Ascending aorta (tissue), 2 donors: ENCODE results near the gene SND1. TPM values are rescaled to one million over a fixed set of nuclear protein-coding genes. Genes with fewer than 3 reads are reported as not detected.
"Not testable (repeated sequence)": the region's sequence is repeated elsewhere in the genome, so short reads cannot be mapped to it uniquely, and the experiment has no call there.

ENCODE experiments used
- DNase-seq, 2 donors: peaks; one replicate each; pipeline ENCODE4 v3.0.0-alpha.2; 2019; ENCODE audit warnings: low spot score in 2 of 2
- H3K27ac ChIP-seq, 2 donors: fragments of 200-600 bp; sonication (generic); one replicate each; pipeline ENCODE4 v1.5.1; 2016 to 2017; ENCODE audit warnings: mild to moderate bottlenecking in 1 of 2
- H3K27me3 ChIP-seq: fragments of 200-600 bp; sonication (generic); one replicate; pipeline ENCODE4 v1.5.1; 2017
- H3K36me3 ChIP-seq, 2 donors: fragments of 200-600 bp; sonication (generic); one replicate each; pipeline ENCODE4 v1.5.1; 2016
- H3K4me1 ChIP-seq, 2 donors: fragments of 200-600 bp; sonication (generic); one replicate each; pipeline ENCODE4 v1.5.1; 2016 to 2017; ENCODE audit warnings: mild to moderate bottlenecking in 1 of 2
- H3K4me3 ChIP-seq, 2 donors: fragments of 200-600 bp; sonication (generic); one replicate each; pipeline ENCODE4 v1.5.1; 2016 to 2017; ENCODE audit warnings: mild to moderate bottlenecking in 1 of 2
- H3K9me3 ChIP-seq, 2 donors: fragments of 200-600 bp; sonication (generic); one replicate each; pipeline ENCODE4 v1.5.1; 2016
- CTCF ChIP-seq, 3 experiments: fragments of 200-600 bp in 2 of 3; fragments of 450-650 bp in 1 of 3; sonication (generic) in 2 of 3; IDR thresholded peaks; one replicate each; pipeline ENCODE4 v1.5.1; 2016 to 2019; ENCODE audit warnings: antibody characterized with exemption in 3 of 3, mild to moderate bottlenecking in 1 of 3, moderate library complexity in 1 of 3
- intact Hi-C: fragments of 100-400 bp; cut with DNase I; formaldehyde crosslinking; loops from one replicate; pipeline ENCODE4 v1.15.1; 2023
- total RNA-seq: library from RNA; depleted of rRNA; stranded (reverse); fragments of >200 nt; gene quantifications from one replicate; pipeline ENCODE4 v1.1.0, GENCODE V29; 2016

Gene SND1
- total RNA-seq, 1 donor from 2014 or later: 93.8 TPM

GRCh38 chr7:127673902-127674301, 21.9 kb downstream of the SND1 start:
- TF ChIP-seq CTCF (IDR thresholded peaks at IDR 0.05): no peak
- no peaks in the 10 kb centered on the region for H3K27me3 ChIP-seq
- DNase-seq: no peak
- peaks cover 0 to 7% of the 10 kb centered on the region in 2 donors for H3K4me1 ChIP-seq
- peaks cover 0 to 5% of the 10 kb centered on the region in 2 donors for H3K36me3 ChIP-seq
- peak overlapping the region; percentile 45 to 48 for H3K27ac ChIP-seq
- H3K9me3 ChIP-seq: no peaks in the 10 kb centered on the region
- intact Hi-C loops: no loop called here
- H3K4me3 ChIP-seq: no peak overlapping the region

GRCh38 chr7:127674361-127674760, 22.4 kb downstream of the SND1 start:
- peak overlapping the region; percentile 29 to 48 for H3K27ac ChIP-seq
- DNase-seq: no peak
- intact Hi-C loops: no loop called here
- no peak for TF ChIP-seq CTCF (IDR thresholded peaks at IDR 0.05)
- no peaks in the 10 kb centered on the region for H3K9me3 ChIP-seq
- H3K4me1 ChIP-seq: peaks cover 0 to 7% of the 10 kb centered on the region in 2 donors
- no peaks in the 10 kb centered on the region for H3K27me3 ChIP-seq
- no peak overlapping the region for H3K4me3 ChIP-seq
- H3K36me3 ChIP-seq: peaks cover 0 to 5% of the 10 kb centered on the region in 2 donors

- DNase-seq, H3K36me3 ChIP-seq, H3K27me3 ChIP-seq, H3K4me1 ChIP-seq, H3K9me3 ChIP-seq, intact Hi-C loops, H3K4me3 ChIP-seq: not testable (repeated sequence)
- H3K27ac ChIP-seq: peak overlapping the region in 1 of 2 donors; percentile 29
Observed at GRCh38 chr7:127674923-127675322, 22.9 kb downstream of the SND1 start.

- Histone ChIP-seq H3K36me3 (no peaks in the 10 kb centered on the region), H3K27ac (no peak overlapping the region), H3K9me3 (no peaks in the 10 kb centered on the region), H3K4me3 (no peak overlapping the region), H3K27me3 (no peaks in the 10 kb centered on the region), H3K4me1 (peaks cover 0 to 7% of the 10 kb centered on the region in 2 donors)
- DNase-seq: no peak
- TF ChIP-seq CTCF (IDR thresholded peaks at IDR 0.05): no peak
- intact Hi-C loops: no loop called here
Observed at GRCh38 chr7:127675721-127676120, 23.7 kb downstream of the SND1 start.

GRCh38 chr7:127677433-127678230, 25.6 kb downstream of the SND1 start:
- Histone ChIP-seq H3K4me3 (no peak overlapping the region), H3K9me3 (no peaks in the 10 kb centered on the region), H3K27ac (no peak overlapping the region), H3K27me3 (no peaks in the 10 kb centered on the region), H3K36me3 (no peaks in the 10 kb centered on the region), H3K4me1 (peaks cover 0 to 7% of the 10 kb centered on the region in 2 donors)
- no peak for TF ChIP-seq CTCF (IDR thresholded peaks at IDR 0.05)
- no peak for DNase-seq
- intact Hi-C loops: no loop called here

- Histone ChIP-seq H3K27me3 (no peaks in the 10 kb centered on the region), H3K36me3 (no peaks in the 10 kb centered on the region), H3K27ac (no peak overlapping the region), H3K4me3 (no peak overlapping the region), H3K4me1 (peaks cover 0 to 7% of the 10 kb centered on the region in 2 donors), H3K9me3 (no peaks in the 10 kb centered on the region)
- intact Hi-C loops: no loop called here
- no peak for DNase-seq
- TF ChIP-seq CTCF (IDR thresholded peaks at IDR 0.05): no peak
Observed at GRCh38 chr7:127678337-127678736, 26.3 kb downstream of the SND1 start.
